ENCODE data around the gene ARHGAP15.

DNA sequence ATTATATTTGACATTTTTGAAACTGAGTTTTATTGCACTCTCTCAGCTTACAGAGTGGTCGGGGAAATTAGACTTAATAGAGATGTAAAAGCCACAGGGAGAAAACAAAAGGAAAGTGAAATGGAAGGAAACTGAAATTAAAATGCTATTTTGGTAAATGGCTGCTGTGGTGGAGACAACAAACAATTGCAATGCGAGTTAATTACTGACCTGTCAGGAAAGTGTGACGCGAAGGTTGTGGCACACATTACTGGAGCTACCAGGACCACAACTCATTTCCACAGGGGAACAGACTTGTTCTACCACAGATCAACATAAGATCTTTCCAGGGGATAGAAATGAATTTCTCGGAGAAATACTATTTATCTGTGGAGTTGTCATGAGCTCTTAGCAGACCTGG, 19.5 kb downstream of the ARHGAP15 start:
- TF ChIP-seq, protein P1, sequence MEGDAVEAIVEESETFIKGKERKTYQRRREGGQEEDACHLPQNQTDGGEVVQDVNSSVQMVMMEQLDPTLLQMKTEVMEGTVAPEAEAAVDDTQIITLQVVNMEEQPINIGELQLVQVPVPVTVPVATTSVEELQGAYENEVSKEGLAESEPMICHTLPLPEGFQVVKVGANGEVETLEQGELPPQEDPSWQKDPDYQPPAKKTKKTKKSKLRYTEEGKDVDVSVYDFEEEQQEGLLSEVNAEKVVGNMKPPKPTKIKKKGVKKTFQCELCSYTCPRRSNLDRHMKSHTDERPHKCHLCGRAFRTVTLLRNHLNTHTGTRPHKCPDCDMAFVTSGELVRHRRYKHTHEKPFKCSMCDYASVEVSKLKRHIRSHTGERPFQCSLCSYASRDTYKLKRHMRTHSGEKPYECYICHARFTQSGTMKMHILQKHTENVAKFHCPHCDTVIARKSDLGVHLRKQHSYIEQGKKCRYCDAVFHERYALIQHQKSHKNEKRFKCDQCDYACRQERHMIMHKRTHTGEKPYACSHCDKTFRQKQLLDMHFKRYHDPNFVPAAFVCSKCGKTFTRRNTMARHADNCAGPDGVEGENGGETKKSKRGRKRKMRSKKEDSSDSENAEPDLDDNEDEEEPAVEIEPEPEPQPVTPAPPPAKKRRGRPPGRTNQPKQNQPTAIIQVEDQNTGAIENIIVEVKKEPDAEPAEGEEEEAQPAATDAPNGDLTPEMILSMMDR (IDR thresholded peaks at IDR 0.05) = no peak
- TF ChIP-seq, protein P2, sequence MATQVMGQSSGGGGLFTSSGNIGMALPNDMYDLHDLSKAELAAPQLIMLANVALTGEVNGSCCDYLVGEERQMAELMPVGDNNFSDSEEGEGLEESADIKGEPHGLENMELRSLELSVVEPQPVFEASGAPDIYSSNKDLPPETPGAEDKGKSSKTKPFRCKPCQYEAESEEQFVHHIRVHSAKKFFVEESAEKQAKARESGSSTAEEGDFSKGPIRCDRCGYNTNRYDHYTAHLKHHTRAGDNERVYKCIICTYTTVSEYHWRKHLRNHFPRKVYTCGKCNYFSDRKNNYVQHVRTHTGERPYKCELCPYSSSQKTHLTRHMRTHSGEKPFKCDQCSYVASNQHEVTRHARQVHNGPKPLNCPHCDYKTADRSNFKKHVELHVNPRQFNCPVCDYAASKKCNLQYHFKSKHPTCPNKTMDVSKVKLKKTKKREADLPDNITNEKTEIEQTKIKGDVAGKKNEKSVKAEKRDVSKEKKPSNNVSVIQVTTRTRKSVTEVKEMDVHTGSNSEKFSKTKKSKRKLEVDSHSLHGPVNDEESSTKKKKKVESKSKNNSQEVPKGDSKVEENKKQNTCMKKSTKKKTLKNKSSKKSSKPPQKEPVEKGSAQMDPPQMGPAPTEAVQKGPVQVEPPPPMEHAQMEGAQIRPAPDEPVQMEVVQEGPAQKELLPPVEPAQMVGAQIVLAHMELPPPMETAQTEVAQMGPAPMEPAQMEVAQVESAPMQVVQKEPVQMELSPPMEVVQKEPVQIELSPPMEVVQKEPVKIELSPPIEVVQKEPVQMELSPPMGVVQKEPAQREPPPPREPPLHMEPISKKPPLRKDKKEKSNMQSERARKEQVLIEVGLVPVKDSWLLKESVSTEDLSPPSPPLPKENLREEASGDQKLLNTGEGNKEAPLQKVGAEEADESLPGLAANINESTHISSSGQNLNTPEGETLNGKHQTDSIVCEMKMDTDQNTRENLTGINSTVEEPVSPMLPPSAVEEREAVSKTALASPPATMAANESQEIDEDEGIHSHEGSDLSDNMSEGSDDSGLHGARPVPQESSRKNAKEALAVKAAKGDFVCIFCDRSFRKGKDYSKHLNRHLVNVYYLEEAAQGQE (IDR thresholded peaks at IDR 0.05; ENCODE audit: insufficient read depth in 1 of 2, low read depth in 2 of 2, low read length in 1 of 2) = no peak
- no peak for TF ChIP-seq POLR2AphosphoS5 (IDR thresholded peaks at IDR 0.05; ENCODE audit: low read depth, low read length)
- no peak for TF ChIP-seq TCF7L2 (IDR thresholded peaks at IDR 0.05; ENCODE audit: low read depth, low read length)
